Measurements from ENCODE around the gene MPHOSPH9. TPM values are rescaled to one million over a fixed set of nuclear protein-coding genes. Genes with fewer than 3 reads are reported as not detected.

MPHOSPH9 gene
- total RNA-seq, 1 experiment from 2014 or later = 72.3 TPM

DNA sequence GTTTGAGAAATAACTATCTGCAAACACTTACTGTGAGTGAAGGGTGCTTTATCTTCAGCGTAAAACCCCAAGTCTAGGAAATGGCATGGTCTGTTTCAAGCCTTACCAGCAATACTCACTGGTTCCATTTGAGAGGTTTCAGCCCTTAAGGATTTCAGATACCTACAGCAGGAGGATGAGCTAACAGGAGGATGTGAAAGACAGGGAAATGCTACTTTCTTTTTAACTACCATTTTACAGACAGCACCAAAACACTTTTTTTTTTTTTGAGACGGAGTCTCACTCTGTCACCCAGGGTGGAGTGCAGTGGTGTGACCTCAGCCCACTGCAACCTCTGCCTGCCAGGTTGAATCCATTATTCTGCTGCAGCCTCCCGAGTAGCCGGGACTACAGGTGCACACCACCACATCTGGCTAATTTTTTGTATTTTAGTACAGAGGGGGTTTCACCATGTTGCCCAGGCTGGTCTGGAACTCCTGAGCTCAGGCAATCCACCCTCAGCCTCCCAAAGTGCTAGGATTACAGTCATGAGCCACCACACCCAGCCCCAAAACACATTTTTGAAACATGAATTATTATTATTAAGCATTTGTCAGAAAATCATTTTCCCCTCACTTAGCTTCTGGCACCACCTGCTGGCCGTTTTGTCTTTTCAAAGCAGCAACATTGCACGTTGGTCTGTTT is 4.8 kb upstream of the MPHOSPH9 start:
- ChIA-PET POLR2A (interaction anchor here (0.5 to 0.6 kb wide), 2 partner anchors 14 to 265 kb away, joined by 3 to 7 read pairs; no protein-coding TSS in a partner anchor), CTCF (interaction anchor here (0.6 to 1.1 kb wide), 5 partner anchors 195 to 580 kb away, joined by 3 to 4 read pairs (median 3); no protein-coding TSS in a partner anchor)
- Histone ChIP-seq H3K27ac (ENCODE audit: low read length) (no peak overlapping the region), H3K36me3 (ENCODE audit: control insufficient read depth, insufficient read depth, low read length) (no peaks in the 10 kb centered on the region), H3K4me3 (ENCODE audit: low read depth in 2 of 2, low read length in 2 of 2) (no peak overlapping the region), H3K4me1 (ENCODE audit: control insufficient read depth, insufficient read depth, low read length) (peaks cover 6% of the 10 kb centered on the region; the same call in 1 of the 2 replicates), H3K27me3 (ENCODE audit: control insufficient read depth, insufficient read depth, low read length) (no peaks in the 10 kb centered on the region), H3K9me3 (ENCODE audit: control insufficient read depth, insufficient read depth, low read depth, low read length) (no peaks in the 10 kb centered on the region)
- in situ Hi-C loops (cut with HindIII; ENCODE audit: low pct_unique_long_range_greater_than_20kb, low sequenced_read_pairs) = no loop called here
- intact Hi-C loops (cut with micrococcal nuclease; ENCODE audit: unreplicated experiment) = loop anchor here (10.0 kb wide), 1 partner anchor 253 kb away; the partner anchor contains the start of gene ARL6IP4
- no peak; the same call in 1 of the 2 replicates for ATAC-seq
- TF ChIP-seq, protein P1, sequence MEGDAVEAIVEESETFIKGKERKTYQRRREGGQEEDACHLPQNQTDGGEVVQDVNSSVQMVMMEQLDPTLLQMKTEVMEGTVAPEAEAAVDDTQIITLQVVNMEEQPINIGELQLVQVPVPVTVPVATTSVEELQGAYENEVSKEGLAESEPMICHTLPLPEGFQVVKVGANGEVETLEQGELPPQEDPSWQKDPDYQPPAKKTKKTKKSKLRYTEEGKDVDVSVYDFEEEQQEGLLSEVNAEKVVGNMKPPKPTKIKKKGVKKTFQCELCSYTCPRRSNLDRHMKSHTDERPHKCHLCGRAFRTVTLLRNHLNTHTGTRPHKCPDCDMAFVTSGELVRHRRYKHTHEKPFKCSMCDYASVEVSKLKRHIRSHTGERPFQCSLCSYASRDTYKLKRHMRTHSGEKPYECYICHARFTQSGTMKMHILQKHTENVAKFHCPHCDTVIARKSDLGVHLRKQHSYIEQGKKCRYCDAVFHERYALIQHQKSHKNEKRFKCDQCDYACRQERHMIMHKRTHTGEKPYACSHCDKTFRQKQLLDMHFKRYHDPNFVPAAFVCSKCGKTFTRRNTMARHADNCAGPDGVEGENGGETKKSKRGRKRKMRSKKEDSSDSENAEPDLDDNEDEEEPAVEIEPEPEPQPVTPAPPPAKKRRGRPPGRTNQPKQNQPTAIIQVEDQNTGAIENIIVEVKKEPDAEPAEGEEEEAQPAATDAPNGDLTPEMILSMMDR (IDR thresholded peaks at IDR 0.05) = peak; percentile 88
- TF ChIP-seq POLR2AphosphoS5 (IDR thresholded peaks at IDR 0.05; ENCODE audit: low read depth, low read length) = no peak
- DNase-seq (ENCODE audit: low read depth, low spot score) = no peak
- TSS peak; percentile 6 for BruUV-seq (replicated peaks)

DNA sequence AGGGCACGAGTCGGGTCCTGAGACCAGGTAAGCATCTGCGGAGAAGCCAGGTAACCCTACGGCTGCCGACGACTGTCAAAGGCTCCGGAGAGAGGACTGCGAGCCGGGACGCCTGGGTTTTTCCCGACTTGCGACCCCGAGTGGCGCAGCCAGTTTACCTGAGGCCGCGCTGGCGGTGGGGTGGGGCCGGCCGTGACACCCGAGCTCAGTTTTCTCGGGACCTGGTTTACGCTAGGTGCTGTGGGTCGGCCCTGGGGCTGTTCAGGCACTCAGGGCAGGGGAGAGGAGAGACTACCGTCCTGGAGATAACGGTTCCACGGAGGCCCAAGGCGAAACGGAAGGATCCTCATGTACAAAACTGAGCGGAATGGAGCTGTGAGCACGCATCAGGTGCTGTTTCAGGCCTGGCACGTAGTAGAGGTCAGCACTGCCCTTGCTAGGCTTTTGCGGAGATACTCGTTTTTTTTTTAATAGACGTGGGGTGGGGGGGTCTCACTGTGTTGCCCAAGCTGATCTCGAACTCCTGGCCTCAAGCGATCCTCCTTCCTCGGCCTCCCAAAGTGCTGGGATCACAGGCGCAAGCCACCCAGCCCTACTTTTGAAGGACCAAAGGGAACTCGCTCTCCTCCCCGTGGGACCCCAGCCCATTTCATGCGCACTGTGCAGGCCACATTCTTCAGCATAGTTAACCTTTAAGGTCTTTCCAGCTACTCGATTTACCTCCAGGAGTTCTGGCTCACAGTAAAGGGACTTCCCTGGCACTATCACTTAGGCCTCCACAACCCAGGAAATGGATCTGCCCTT is 766 bp upstream of the MPHOSPH9 start:
- TF ChIP-seq, protein P2, sequence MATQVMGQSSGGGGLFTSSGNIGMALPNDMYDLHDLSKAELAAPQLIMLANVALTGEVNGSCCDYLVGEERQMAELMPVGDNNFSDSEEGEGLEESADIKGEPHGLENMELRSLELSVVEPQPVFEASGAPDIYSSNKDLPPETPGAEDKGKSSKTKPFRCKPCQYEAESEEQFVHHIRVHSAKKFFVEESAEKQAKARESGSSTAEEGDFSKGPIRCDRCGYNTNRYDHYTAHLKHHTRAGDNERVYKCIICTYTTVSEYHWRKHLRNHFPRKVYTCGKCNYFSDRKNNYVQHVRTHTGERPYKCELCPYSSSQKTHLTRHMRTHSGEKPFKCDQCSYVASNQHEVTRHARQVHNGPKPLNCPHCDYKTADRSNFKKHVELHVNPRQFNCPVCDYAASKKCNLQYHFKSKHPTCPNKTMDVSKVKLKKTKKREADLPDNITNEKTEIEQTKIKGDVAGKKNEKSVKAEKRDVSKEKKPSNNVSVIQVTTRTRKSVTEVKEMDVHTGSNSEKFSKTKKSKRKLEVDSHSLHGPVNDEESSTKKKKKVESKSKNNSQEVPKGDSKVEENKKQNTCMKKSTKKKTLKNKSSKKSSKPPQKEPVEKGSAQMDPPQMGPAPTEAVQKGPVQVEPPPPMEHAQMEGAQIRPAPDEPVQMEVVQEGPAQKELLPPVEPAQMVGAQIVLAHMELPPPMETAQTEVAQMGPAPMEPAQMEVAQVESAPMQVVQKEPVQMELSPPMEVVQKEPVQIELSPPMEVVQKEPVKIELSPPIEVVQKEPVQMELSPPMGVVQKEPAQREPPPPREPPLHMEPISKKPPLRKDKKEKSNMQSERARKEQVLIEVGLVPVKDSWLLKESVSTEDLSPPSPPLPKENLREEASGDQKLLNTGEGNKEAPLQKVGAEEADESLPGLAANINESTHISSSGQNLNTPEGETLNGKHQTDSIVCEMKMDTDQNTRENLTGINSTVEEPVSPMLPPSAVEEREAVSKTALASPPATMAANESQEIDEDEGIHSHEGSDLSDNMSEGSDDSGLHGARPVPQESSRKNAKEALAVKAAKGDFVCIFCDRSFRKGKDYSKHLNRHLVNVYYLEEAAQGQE (IDR thresholded peaks at IDR 0.05; ENCODE audit: insufficient read depth in 1 of 2, low read depth in 2 of 2, low read length in 1 of 2) = no peak
- TF ChIP-seq TCF7L2 (IDR thresholded peaks at IDR 0.05; ENCODE audit: low read depth, low read length) (peak; percentile 48), SIN3A (IDR thresholded peaks at IDR 0.05; ENCODE audit: borderline replicate concordance, insufficient read depth, low read depth, low read length) (0 out of 2 replicates have a peak, but pooled peaks have one; percentile 27), POLR2AphosphoS5 (IDR thresholded peaks at IDR 0.05; ENCODE audit: low read depth, low read length) (no peak)
- TF ChIP-seq, protein P1 (IDR thresholded peaks at IDR 0.05) = no peak
- no peaks in the 10 kb centered on the region for H3K27me3 ChIP-seq (ENCODE audit: control insufficient read depth, insufficient read depth, low read length)
- peak overlapping the region; percentile 90 for H3K27ac ChIP-seq (ENCODE audit: low read length)
- peak overlapping the region; percentile 67 to 78 for H3K4me3 ChIP-seq (ENCODE audit: low read depth in 2 of 2, low read length in 2 of 2)
- peaks cover 2% of the 10 kb centered on the region; the same call in 1 of the 2 replicates for H3K36me3 ChIP-seq (ENCODE audit: control insufficient read depth, insufficient read depth, low read length)
- H3K9me3 ChIP-seq (ENCODE audit: control insufficient read depth, insufficient read depth, low read depth, low read length) = no peaks in the 10 kb centered on the region
- ATAC-seq (peak; percentile 50), DNase-seq (ENCODE audit: low read depth, low spot score) (no peak)
- in situ Hi-C loops (cut with HindIII; ENCODE audit: low pct_unique_long_range_greater_than_20kb, low sequenced_read_pairs) = no loop called here
- peaks cover 28% of the 10 kb centered on the region for H3K4me1 ChIP-seq (ENCODE audit: control insufficient read depth, insufficient read depth, low read length)
- intact Hi-C loops (cut with micrococcal nuclease; ENCODE audit: unreplicated experiment) = loop anchor here (10.0 kb wide), 1 partner anchor 249 kb away; the partner anchor contains the start of gene ARL6IP4
- BruUV-seq (replicated peaks) = TSS peak; percentile 82
- ChIA-PET POLR2A (interaction anchor here (0.5 to 1.4 kb wide), 8 partner anchors 9 to 284 kb away, joined by 3 to 11 read pairs (median 4); no protein-coding TSS in a partner anchor), CTCF (interaction anchor here (0.5 kb wide), 1 partner anchor 508 kb away, joined by 6 read pairs; no protein-coding TSS in a partner anchor)
